Skeletal muscle tissue (tissue), 4 donors: ENCODE results near the gene MED20. TPM values are rescaled to one million over a fixed set of nuclear protein-coding genes. Genes with fewer than 3 reads are reported as not detected.
"Not testable (repeated sequence)": the region's sequence is repeated elsewhere in the genome, so short reads cannot be mapped to it uniquely, and the experiment has no call there.

Experiments used
- H3K27ac ChIP-seq: one replicate; pipeline ENCODE4 v1.7.0; 2013; ENCODE audit warnings: mild to moderate bottlenecking, low read depth, low read length, inconsistent platforms
- H3K27me3 ChIP-seq, 3 donors: one replicate each; pipeline ENCODE4 v1.7.0; 2013; ENCODE audit warnings: low read length in 3 of 3; ENCODE audit not compliant: control insufficient read depth in 3 of 3, insufficient read depth in 3 of 3
- H3K36me3 ChIP-seq, 3 donors: one replicate each; pipeline ENCODE4 v1.7.0; 2013; ENCODE audit warnings: low read length in 3 of 3; ENCODE audit not compliant: control insufficient read depth in 3 of 3, insufficient read depth in 3 of 3
- H3K4me1 ChIP-seq, 3 donors: one replicate each; pipeline ENCODE4 v1.7.0; 2013; ENCODE audit warnings: low read length in 3 of 3, mild to moderate bottlenecking in 3 of 3; ENCODE audit not compliant: control insufficient read depth in 3 of 3, insufficient read depth in 3 of 3
- H3K4me3 ChIP-seq, 3 donors: one replicate each; pipeline ENCODE4 v1.7.0; 2013; ENCODE audit warnings: low read length in 3 of 3
- H3K9ac ChIP-seq, 3 donors: one replicate each; pipeline ENCODE4 v1.7.0; 2013; ENCODE audit warnings: low read length in 3 of 3, mild to moderate bottlenecking in 3 of 3, moderate library complexity in 2 of 3, low read depth in 1 of 3
- H3K9me3 ChIP-seq, 3 donors: one replicate each; pipeline ENCODE4 v1.7.0; 2013; ENCODE audit warnings: low read length in 3 of 3; ENCODE audit not compliant: control insufficient read depth in 3 of 3
- total RNA-seq: library from RNA; depleted of rRNA; stranded (reverse); fragments of >200 nt; gene quantifications from one replicate; pipeline ENCODE4 v1.2.3, GENCODE V29; 2014
- donor health status: Osteomylitis.

The MED20 gene
- total RNA-seq, 1 donor from 2014 or later = 17.2 TPM

- H3K4me3 ChIP-seq = no peak overlapping the region
- no peaks in the 10 kb centered on the region for H3K9me3 ChIP-seq
- H3K9ac ChIP-seq = no peak overlapping the region
- H3K36me3 ChIP-seq = no peaks in the 10 kb centered on the region
- H3K27me3 ChIP-seq = no peaks in the 10 kb centered on the region
- no peaks in the 10 kb centered on the region for H3K4me1 ChIP-seq
- no peak overlapping the region for H3K27ac ChIP-seq
These were observed 37.3 kb upstream of the MED20 start for GRCh38 chr6:41958022-41958856.

- Histone ChIP-seq H3K36me3 (no peaks in the 10 kb centered on the region), H3K4me3 (no peak overlapping the region), H3K27me3 (no peaks in the 10 kb centered on the region), H3K9ac (no peak overlapping the region), H3K9me3 (no peaks in the 10 kb centered on the region), H3K4me1 (no peaks in the 10 kb centered on the region), H3K27ac (no peak overlapping the region)
These were observed 36.2 kb upstream of the MED20 start for GRCh38 chr6:41957117-41957516.

- Histone ChIP-seq H3K27me3 (no peaks in the 10 kb centered on the region), H3K4me1 (no peaks in the 10 kb centered on the region), H3K9ac (no peak overlapping the region)
These were observed 34.5 kb upstream of the MED20 start for GRCh38 chr6:41955412-41955811.

GRCh38 chr6:41954668-41955067 is 33.7 kb upstream of the MED20 start:
- H3K4me3 ChIP-seq = no peak overlapping the region
- H3K36me3 ChIP-seq = no peaks in the 10 kb centered on the region
- no peaks in the 10 kb centered on the region for H3K9me3 ChIP-seq
- H3K9ac ChIP-seq = no peak overlapping the region
- no peaks in the 10 kb centered on the region for H3K27me3 ChIP-seq
- no peak overlapping the region for H3K27ac ChIP-seq
- no peaks in the 10 kb centered on the region for H3K4me1 ChIP-seq

More at GRCh38 chr6:41955412-41955811, 34.5 kb upstream of the MED20 start:
- no peak overlapping the region for H3K4me3 ChIP-seq
- no peak overlapping the region for H3K27ac ChIP-seq
- no peaks in the 10 kb centered on the region for H3K36me3 ChIP-seq
- no peaks in the 10 kb centered on the region for H3K9me3 ChIP-seq

GRCh38 chr6:41947581-41948220 is 26.8 kb upstream of the MED20 start:
- Histone ChIP-seq H3K9ac (no peak overlapping the region), H3K27ac (no peak overlapping the region), H3K36me3 (no peaks in the 10 kb centered on the region), H3K9me3 (no peaks in the 10 kb centered on the region), H3K27me3 (no peaks in the 10 kb centered on the region), H3K4me1 (no peaks in the 10 kb centered on the region), H3K4me3 (no peak overlapping the region)

- Histone ChIP-seq H3K27me3 (no peaks in the 10 kb centered on the region), H3K4me1 (peaks cover 29 to 33% (median 31%) of the 10 kb centered on the region in 3 donors), H3K9me3 (no peaks in the 10 kb centered on the region), H3K4me3 (no peak overlapping the region), H3K9ac (no peak overlapping the region), H3K36me3 (no peaks in the 10 kb centered on the region), H3K27ac (no peak overlapping the region)
These were observed 22.5 kb upstream of the MED20 start for GRCh38 chr6:41943456-41943855.

- H3K36me3 ChIP-seq, H3K27ac ChIP-seq, H3K9me3 ChIP-seq, H3K9ac ChIP-seq, H3K4me3 ChIP-seq, H3K27me3 ChIP-seq: not testable (repeated sequence)
- H3K4me1 ChIP-seq = peaks cover 34 to 38% (median 36%) of the 10 kb centered on the region in 3 donors
These were observed 21.9 kb upstream of the MED20 start for GRCh38 chr6:41942882-41943281.

GRCh38 chr6:41942067-41942851 is 21.3 kb upstream of the MED20 start:
- Histone ChIP-seq H3K9me3 (no peaks in the 10 kb centered on the region), H3K4me3 (peak overlapping the region; percentile 83 to 91 (median 88)), H3K36me3 (no peaks in the 10 kb centered on the region), H3K4me1 (peaks cover 34 to 41% (median 40%) of the 10 kb centered on the region in 3 donors), H3K27ac (peak overlapping the region; percentile 6), H3K27me3 (no peaks in the 10 kb centered on the region), H3K9ac (peak overlapping the region; percentile 52 to 81 (median 65))

GRCh38 chr6:41941280-41942066 is 20.5 kb upstream of the MED20 start, which contains the start of gene CCND3:
CCND3 (minus strand) TSS chr6:41941808; CDS start chr6:41941649, 159 bp downstream.
- Histone ChIP-seq H3K9ac (peak within 1 kb of the TSS; percentile 76 to 81 (median 77)), H3K4me3 (peak within 1 kb of the TSS; percentile 83 to 91 (median 88)), H3K27me3 (no peaks in the 10 kb centered on the region), H3K4me1 (peaks cover 37 to 45% (median 44%) of the 10 kb centered on the region in 3 donors), H3K36me3 (peaks cover 0 to 2% (median 0%) of the 10 kb centered on the region in 3 donors), H3K9me3 (no peaks in the 10 kb centered on the region), H3K27ac (peak within 1 kb of the TSS; percentile 40)
